ENCODE data around the gene TERF2IP.

DNA sequence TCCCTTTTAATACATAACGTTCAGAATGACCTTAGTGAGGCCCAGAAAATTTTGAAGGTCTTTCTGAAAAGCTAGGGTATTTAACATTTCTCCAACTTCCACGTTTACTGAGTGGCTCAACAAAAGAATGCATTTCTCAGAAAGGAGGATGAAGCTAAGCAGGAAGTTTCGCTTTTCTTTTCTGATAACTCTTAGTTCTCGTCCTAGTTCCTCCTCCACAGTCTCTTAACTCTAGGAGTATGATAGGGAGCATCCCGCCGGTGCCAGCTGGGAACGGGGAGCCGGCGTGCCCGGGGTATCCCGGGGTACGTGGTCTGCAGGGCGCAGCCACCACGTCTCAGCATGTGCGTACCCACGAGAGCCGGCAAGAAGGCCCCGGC is 471 bp upstream of the TERF2IP start:
- TF ChIP-seq POLR2A (IDR thresholded peaks at IDR 0.05; ENCODE audit: low read depth, low read length), result no peak
- no peak for TF ChIP-seq TAF1 (IDR thresholded peaks at IDR 0.05; ENCODE audit: low read depth, low read length)
- no peak for TF ChIP-seq POLR2AphosphoS5 (IDR thresholded peaks at IDR 0.05; ENCODE audit: low read depth, low read length)
- no peak for TF ChIP-seq POU2F2 (IDR thresholded peaks at IDR 0.05; ENCODE audit: low read depth, low read length)
- TF ChIP-seq SPI1 (IDR thresholded peaks at IDR 0.05; ENCODE audit: low read depth, low read length), result no peak
- TF ChIP-seq PAX5 (IDR thresholded peaks at IDR 0.05; ENCODE audit: insufficient read depth, low read length, severe bottlenecking), result no peak

Data from GM12891 (cell line).